Activated CD4-positive, CD25-positive, alpha-beta regulatory T cell treated with anti-CD3 and anti-CD28 coated beads, Interleukin-2, amount 50 U/mL, for 16 hours (primary cell): ENCODE data around the gene ZCCHC12.
A peak's percentile ranks its signal among the peaks of the same experiment; 100 is the strongest.
"Not testable (repeated sequence)": the region's sequence is repeated elsewhere in the genome, so short reads cannot be mapped to it uniquely, and the experiment has no call there.

ENCODE experiments used
- DNase-seq: peaks from one replicate; pipeline ENCODE4 v3.0.0-alpha.2; 2020; ENCODE audit warnings: low read depth, low spot score

Gene ZCCHC12

DNA sequence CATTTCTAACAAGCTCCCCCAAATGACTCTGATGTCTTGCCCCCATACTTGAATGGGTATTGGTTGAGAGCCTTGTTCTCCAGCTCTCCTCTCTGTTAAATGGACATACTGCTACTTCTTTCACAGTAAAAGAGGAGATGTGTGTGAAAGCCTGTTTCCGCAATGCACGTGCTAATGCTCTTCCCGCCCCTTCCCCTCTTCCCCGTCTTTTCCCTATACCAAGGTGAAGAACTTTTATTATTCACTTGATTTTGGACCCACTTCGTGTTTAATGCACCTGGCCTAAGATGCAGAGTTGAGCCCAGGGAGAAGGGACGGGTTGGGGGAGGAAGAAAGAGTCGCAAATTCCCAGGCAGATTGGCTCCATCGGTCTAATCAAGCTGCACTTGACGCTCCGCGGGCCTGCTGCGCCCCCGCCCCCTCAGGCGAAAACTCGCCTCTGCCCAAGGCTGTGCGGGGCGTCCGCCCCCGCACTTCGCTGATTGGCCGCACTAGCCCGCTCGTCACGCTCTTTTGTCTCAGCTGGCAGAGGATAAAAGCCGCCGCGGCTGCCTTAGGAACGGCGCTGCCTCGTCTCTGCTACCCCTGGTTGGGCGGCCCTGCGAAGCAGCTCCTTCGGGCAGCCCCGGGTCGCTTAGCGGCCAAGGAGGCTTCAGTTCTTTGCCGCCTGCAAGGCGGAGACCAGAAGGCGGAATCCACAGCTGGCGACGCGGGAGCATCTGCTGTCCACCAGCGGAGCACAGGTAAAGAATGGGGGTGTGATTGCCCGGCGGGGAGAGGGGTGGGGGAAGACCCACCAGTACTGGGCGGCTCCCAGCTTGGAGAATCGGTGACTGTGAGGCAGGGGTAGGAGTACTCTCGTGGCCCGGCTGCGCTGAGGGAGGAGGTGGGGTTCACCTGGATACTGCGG is at the start of gene ZCCHC12:
Gene ZCCHC12, plus strand, starts transcription at position 562 of the 910 bp plus-strand sequence. CDS start 1,421 bp downstream, outside the sequence.
- DNase-seq, result no peak

GRCh38 chrX:118779581-118779980 is 44.0 kb upstream of the ZCCHC12 start:
- DNase-seq, result no peak

- no peak for DNase-seq
Observed at GRCh38 chrX:118780509-118780908, 43.1 kb upstream of the ZCCHC12 start.

- DNase-seq, result no peak
Observed at GRCh38 chrX:118780911-118781310, 42.7 kb upstream of the ZCCHC12 start.

DNA sequence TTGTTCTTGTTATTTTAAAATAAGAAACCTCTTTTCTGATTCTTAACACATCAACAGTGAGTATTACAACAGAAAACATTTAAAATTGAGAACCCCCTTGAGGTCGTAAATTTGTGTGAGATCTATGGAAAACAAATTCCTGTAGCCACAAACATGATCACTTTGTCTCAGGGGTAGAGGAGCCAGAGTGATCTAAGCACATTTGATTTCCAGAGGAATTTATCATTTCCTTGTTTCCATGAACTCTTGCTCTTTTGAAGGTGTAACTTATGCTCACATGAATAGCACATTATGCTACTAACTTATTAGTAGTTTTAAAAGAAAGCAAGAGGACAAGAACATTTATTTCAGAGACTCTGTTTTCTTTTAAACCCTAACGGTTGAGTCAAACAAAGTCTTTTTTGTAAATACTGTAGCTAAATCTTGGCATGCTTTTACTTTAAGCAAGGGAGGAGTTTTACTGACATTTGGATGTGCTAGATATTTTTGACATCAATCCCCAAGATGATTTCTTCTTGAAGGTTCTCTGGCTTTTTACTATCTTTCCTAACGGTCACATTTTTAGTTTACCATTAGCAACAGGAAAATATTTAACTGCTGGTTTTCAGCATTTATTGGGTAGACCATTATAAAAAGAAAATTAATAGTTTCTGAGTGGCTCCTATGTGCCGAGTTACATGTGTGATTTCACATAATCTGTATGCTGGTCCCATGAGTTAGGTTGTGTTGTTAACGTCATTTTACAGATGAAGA is 27.9 kb upstream of the ZCCHC12 start:
- DNase-seq, result no peak

DNA sequence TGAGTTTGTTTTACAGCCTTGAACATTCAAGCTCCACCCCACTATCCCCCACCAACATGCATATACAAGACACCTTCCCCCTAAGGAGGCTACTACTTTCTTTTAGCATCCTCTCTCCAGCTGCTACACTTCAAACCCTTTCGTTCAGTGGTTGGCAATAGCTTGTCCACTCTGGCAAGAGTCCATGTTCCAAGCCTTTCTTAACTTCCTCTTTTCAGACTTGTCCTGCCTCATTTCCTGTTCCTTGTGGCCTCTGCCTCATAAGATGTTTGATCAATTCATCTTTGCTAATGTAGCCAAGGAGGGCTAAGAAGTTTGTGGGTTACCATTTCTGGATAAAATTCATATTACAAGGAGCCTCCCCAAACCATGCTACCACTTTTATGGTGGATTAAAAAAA is 20.8 kb upstream of the ZCCHC12 start:
- DNase-seq, result no peak

- DNase-seq, result no peak
Observed at GRCh38 chrX:118807151-118808017, 16.2 kb upstream of the ZCCHC12 start.

GRCh38 chrX:118817257-118817656 is 6.4 kb upstream of the ZCCHC12 start:
- DNase-seq, result not testable (repeated sequence)

- DNase-seq, result no peak
Observed at GRCh38 chrX:118824173-118824730, 628 bp downstream of the ZCCHC12 start.

- no peak for DNase-seq
Observed at GRCh38 chrX:118825227-118825626, 1.6 kb downstream of the ZCCHC12 start.

DNA sequence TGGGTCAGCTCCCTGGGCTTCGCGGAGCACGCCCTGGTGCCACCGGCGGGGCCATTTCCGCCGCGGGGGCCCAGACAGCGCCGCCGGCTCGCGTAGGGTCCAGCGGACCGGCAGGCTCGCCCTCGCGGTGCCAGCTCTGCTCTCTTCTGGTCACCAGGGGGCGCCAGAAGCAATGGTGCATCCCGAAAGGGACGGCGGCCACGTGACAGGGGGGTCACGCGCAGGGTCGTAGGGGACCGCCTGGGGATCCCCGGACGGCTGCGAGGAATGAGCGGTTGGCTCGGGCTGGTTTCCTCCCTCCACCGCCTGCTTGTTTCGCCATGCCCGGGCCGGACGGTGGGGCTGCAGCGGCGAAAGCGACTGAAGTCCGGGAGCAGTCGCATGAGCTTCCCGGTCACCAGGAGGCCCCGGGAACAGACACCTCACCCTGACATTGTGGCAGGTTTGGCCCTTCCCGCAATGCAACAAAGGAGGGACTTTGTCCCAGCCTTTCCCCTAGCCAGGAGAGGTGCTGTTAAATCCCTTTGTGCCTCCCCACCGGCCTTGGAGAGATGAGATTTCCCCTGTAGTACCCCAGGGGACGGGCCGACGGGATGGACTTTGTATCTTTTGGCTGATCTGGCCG is 15.8 kb downstream of the ZCCHC12 start:
- peak; percentile 15 for DNase-seq

DNA sequence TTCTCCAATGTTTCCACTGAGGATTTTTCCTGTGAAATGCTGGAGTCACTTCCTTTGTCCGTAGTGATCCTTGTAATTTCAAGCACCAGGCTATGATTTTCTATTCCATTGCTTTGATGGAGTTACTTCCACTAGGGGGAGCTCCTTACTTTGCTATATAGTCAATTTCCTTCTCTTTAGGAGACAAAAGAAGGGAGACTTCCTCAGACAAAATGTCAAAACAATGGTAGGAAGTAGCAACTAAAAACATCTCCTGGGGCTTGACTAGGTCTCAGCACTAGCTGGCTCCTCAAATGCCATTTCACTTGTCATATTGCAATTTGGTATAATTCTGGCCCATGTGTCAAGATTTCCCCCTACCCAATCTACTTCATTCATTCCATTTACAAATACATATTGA is 24.1 kb downstream of the ZCCHC12 start:
- no peak for DNase-seq

DNA sequence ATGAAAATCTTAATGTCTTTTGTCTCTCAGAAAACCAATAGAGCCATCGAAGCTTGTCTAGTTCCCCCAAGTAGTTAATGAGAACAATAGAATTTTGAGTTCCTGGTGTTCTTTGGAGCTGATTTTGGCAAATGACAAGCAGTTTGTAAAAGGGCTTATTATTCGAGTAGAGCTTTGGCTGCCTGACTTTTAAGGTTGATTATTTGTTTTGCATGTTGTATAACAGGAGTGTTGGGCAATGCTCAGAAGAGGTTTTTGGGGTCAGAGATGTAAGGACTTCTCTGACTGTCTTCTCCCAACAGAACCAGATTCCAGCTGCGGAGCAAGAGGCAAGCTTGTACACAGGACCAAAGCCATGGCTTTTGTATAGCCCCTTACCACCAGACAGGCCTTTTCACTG is 30.0 kb downstream of the ZCCHC12 start:
- no peak for DNase-seq

DNA sequence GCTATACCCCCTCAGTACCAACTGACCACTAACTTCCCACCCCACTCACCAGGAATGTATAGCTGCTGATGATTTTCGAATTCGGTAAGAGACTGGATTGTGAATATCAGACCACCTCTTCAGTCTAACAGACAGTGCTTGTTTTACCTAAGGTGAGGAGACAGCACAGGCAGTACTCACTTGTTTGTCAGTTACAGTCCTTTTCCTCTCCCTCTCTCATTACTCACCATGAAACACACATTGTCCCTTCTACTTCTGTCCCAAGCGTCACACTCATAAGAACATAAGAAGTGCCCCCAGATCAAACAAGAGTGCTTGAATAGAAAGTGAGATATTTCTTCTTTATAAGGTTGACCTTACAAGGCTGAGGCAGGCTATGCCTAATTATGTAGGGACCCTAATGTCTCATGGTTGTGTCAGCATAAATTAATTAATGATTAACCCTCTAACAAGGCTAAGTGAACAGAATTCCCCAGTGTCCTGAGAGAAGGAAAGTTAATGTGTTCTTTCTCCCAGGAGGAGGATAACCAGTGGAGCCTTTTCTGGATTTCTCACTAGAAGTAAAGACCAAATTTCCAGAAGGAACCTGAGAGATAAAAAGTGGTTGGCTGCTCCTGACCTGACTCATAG is 32.2 kb downstream of the ZCCHC12 start:
- no peak for DNase-seq

GRCh38 chrX:118857006-118857405 is 33.4 kb downstream of the ZCCHC12 start:
- no peak for DNase-seq

DNA sequence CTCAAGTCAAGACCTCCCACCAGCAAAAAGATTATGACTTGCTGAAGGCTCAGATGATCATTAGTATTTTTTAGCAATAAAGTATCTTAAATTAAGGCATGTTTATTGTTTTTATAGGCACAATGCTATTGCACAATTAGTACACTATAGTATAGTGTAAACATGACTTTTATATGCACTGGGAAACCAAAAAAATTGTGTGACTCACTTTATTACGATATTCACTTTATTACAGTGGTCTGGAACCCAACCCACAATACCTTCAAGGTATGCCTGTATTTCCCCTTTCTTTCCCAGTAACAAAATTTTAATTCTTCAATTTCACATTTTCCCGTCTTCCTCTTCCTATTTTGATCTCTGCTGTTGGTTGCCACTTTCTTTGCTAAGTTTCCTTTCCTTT is 37.7 kb downstream of the ZCCHC12 start:
- no peak for DNase-seq

DNA sequence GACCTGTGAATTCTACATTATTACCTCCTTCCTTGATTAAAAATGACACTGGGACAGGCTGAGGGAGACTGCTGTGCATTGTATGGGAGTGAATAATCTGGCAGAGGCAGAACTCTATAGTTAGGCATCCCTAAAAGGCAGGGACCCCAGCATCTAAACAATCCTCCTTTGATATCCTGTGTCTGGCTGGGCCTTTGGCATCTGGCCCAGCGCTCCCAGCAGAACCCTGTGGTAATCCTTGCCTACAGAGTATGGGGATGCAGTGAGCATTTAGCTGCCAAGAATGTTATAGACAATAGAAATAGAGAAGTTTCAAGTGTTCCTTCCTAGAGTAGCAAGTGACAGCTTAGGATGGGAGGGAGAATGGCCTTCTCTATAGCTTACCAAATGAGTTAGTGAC is 38.5 kb downstream of the ZCCHC12 start:
- no peak for DNase-seq

GRCh38 chrX:118862979-118863378 is 39.4 kb downstream of the ZCCHC12 start:
- DNase-seq, result no peak

- DNase-seq, result no peak
Observed at GRCh38 chrX:118864063-118864635, 40.5 kb downstream of the ZCCHC12 start.

GRCh38 chrX:118865231-118865630 is 41.6 kb downstream of the ZCCHC12 start:
- no peak for DNase-seq
